ENCODE measurements around the gene SCGB1C2. TPM values are rescaled to one million over a fixed set of nuclear protein-coding genes. Genes with fewer than 3 reads are reported as not detected.

SCGB1C2 gene
- total RNA-seq, 1 donor from 2014 or later = not detected

- H3K36me3 Mint-ChIP-seq (ENCODE audit: low read depth) = no peaks in the 10 kb centered on the region
- no peak for DNase-seq (ENCODE audit: low spot score)
- H3K4me3 Mint-ChIP-seq (ENCODE audit: low read depth) = peak overlapping the region; percentile 50
- intact Hi-C loops (cut with micrococcal nuclease) = no loop called here
- H3K27ac Mint-ChIP-seq = no peak overlapping the region
- H3K4me1 Mint-ChIP-seq (ENCODE audit: low read depth) = peaks cover 16% of the 10 kb centered on the region
- peaks cover 43% of the 10 kb centered on the region for H3K27me3 Mint-ChIP-seq (ENCODE audit: low read depth)
- H3K9me3 Mint-ChIP-seq = no peaks in the 10 kb centered on the region
Measured at GRCh38 chr17:182050-182751, 44.8 kb downstream of the SCGB1C2 start.

GRCh38 chr17:183021-183420 lies 45.7 kb downstream of the SCGB1C2 start:
- DNase-seq (ENCODE audit: low spot score) = no peak
- H3K9me3 Mint-ChIP-seq = no peaks in the 10 kb centered on the region
- H3K4me3 Mint-ChIP-seq (ENCODE audit: low read depth) = no peak overlapping the region
- no peak overlapping the region for H3K27ac Mint-ChIP-seq
- H3K36me3 Mint-ChIP-seq (ENCODE audit: low read depth) = no peaks in the 10 kb centered on the region
- intact Hi-C loops (cut with micrococcal nuclease) = no loop called here
- H3K27me3 Mint-ChIP-seq (ENCODE audit: low read depth) = peaks cover 35% of the 10 kb centered on the region
- peaks cover 16% of the 10 kb centered on the region for H3K4me1 Mint-ChIP-seq (ENCODE audit: low read depth)

DNA sequence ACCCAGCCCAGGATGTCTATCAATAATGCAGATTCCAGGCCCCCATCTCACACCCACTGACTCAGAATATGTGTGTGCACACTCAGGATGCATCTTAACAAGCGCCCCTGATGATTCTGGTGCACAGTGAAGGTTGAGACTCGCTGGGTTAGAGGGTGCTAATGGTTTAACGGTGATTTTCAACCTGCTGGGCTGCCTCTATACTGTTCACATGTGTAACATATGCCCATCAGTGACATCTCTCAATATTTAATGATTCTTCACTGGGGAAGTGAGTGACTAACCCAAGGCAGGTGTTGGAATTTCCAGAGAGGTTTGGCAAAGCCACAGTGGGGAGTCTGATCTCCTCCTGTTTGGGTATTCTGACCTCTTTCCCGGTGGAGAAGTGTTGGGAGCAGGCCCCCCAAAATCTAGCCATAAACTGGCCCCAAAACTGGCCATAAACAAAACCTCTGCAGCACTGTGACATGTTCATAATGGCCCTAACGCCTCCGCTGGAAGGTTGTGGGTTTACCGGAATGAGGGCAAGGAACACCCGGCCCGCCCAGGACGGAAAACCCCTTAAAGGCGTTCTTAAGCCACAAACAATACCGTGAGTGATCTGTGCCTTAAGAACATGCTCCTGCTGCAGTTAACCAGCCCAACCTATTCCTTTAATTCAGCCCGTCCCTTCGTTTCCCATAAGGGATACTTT lies 48.2 kb downstream of the SCGB1C2 start:
- Mint-ChIP-seq H3K36me3 (ENCODE audit: low read depth) (no peaks in the 10 kb centered on the region), H3K9me3 (no peaks in the 10 kb centered on the region), H3K27me3 (ENCODE audit: low read depth) (peaks cover 23% of the 10 kb centered on the region), H3K27ac (peak overlapping the region; percentile 59), H3K4me3 (ENCODE audit: low read depth) (no peak overlapping the region), H3K4me1 (ENCODE audit: low read depth) (peaks cover 16% of the 10 kb centered on the region)
- DNase-seq (ENCODE audit: low spot score) = no peak
- intact Hi-C loops (cut with micrococcal nuclease) = no loop called here

- Mint-ChIP-seq H3K27ac (no peak overlapping the region), H3K4me1 (ENCODE audit: low read depth) (peaks cover 16% of the 10 kb centered on the region), H3K36me3 (ENCODE audit: low read depth) (no peaks in the 10 kb centered on the region), H3K27me3 (ENCODE audit: low read depth) (peaks cover 19% of the 10 kb centered on the region), H3K9me3 (no peaks in the 10 kb centered on the region), H3K4me3 (ENCODE audit: low read depth) (no peak overlapping the region)
- intact Hi-C loops (cut with micrococcal nuclease) = no loop called here
- no peak for DNase-seq (ENCODE audit: low spot score)
Measured at GRCh38 chr17:187130-187529, 49.8 kb downstream of the SCGB1C2 start.

Other genes with a start within 250 kb of the SCGB1C2 start
- gene DOC2B, start 44.1 kb downstream of the SCGB1C2 start, total RNA-seq = 0.30 and 0.37 TPM in 2 replicates
- gene RPH3AL, start 215.2 kb downstream of the SCGB1C2 start, total RNA-seq = 3.2 and 3.5 TPM in 2 replicates

All from activated T-helper 2 cell treated with anti-CD3 and anti-CD28 coated beads, Interferon-gamma antibody, Interleukin-2, Interleukin-4, amounts not matched to agents 10 μg/mL and 5 μg/mL and 100 μg/mL, durations not matched to agents 14 hours and 24 hours and 36 hours (primary cell).